H1 (cell line): ENCODE results near the gene GALNT15. TPM values are rescaled to one million over a fixed set of nuclear protein-coding genes. Genes with fewer than 3 reads are reported as not detected.

Source experiments
- CTCF ChIA-PET: fragments of 300-600 bp; sonication (Branson Sonifier 250); formaldehyde crosslinking; loops from one replicate; lab custom pipeline; 2021; ENCODE audit not compliant: partially characterized antibody; lab: Charles Lee
- POLR2A ChIA-PET: fragments of 300-600 bp; sonication (Branson Sonifier 250); formaldehyde crosslinking; loops from one replicate; lab custom pipeline; 2021; ENCODE audit warnings: inconsistent platforms; ENCODE audit not compliant: partially characterized antibody; lab: Charles Lee
- DNase-seq, 2 experiments: peaks; one replicate each; pipeline versions ENCODE4 v3.0.0 to v3.0.0-alpha.2; 2010 to 2022; ENCODE audit warnings: low spot score in 2 of 2, low read depth in 1 of 2, mixed read lengths in 1 of 2
- FAIRE-seq: peaks from 2 replicates; lab custom pipeline; 2011; peaks lifted over from hg19 to GRCh38; lab: Jason Lieb, UNC
- H2AFZ ChIP-seq: 2 replicates; pipeline ENCODE4 v1.8.1; 2012; ENCODE audit warnings: low read length, inconsistent platforms
- H2AK5ac ChIP-seq: 2 replicates; pipeline ENCODE4 v1.6.1; 2013; ENCODE audit warnings: low read depth, low read length
- H2BK120ac ChIP-seq: replicated peaks from 2 replicates; pipeline ENCODE3; 2013; ENCODE audit warnings: low read depth, low read length, inconsistent platforms
- H2BK12ac ChIP-seq: 2 replicates; pipeline ENCODE4 v1.6.1; 2013; ENCODE audit warnings: low read depth, low read length
- H2BK15ac ChIP-seq: 2 replicates; pipeline ENCODE4 v1.6.1; 2013; ENCODE audit warnings: low read length
- H2BK20ac ChIP-seq: 2 replicates; pipeline ENCODE4 v1.6.1; 2013; ENCODE audit warnings: low read length
- H2BK5ac ChIP-seq: 2 replicates; pipeline ENCODE4 v1.6.1; 2013; ENCODE audit warnings: low read depth, low read length
- H3K14ac ChIP-seq: 2 replicates; pipeline ENCODE4 v1.6.1; 2013; ENCODE audit warnings: inconsistent platforms; ENCODE audit not compliant: insufficient read length
- H3K18ac ChIP-seq: 2 replicates; pipeline ENCODE4 v1.6.1; 2013; ENCODE audit warnings: low read length; ENCODE audit errors: extremely low read depth
- H3K23ac ChIP-seq: 2 replicates; pipeline ENCODE4 v1.6.1; 2013; ENCODE audit warnings: inconsistent platforms; ENCODE audit not compliant: insufficient read length
- H3K23me2 ChIP-seq: 2 replicates; pipeline ENCODE4 v1.6.1; 2013; ENCODE audit warnings: low read depth, low read length
- H3K27ac ChIP-seq: 2 replicates; pipeline ENCODE4 v1.6.1; 2011; ENCODE audit warnings: low read depth, low read length, inconsistent platforms
- H3K27me3 ChIP-seq, 4 experiments: replicated peaks in 1 of 4; 1 replicate in 1 of 4; 2 replicates in 3 of 4; pipeline versions ENCODE4 v1.6.1 to v1.8.1; 2011 to 2013; ENCODE audit warnings: low read length in 3 of 4, mild to moderate bottlenecking in 3 of 4, inconsistent platforms in 2 of 4, mixed read lengths in 2 of 4, moderate library complexity in 1 of 4; ENCODE audit not compliant: control insufficient read depth in 3 of 4, insufficient read depth in 3 of 4; ENCODE audit errors: extremely low read depth in 1 of 4
- H3K36me3 ChIP-seq, 4 experiments: 2 replicates each; pipeline versions ENCODE4 v1.6.1 to v1.8.1; 2011 to 2013; ENCODE audit warnings: mild to moderate bottlenecking in 4 of 4, low read length in 3 of 4, moderate library complexity in 2 of 4, control low read depth in 1 of 4, inconsistent platforms in 1 of 4; ENCODE audit not compliant: insufficient read depth in 4 of 4, control insufficient read depth in 2 of 4
- H3K4ac ChIP-seq: replicated peaks from 2 replicates; pipeline ENCODE3; 2013; ENCODE audit warnings: low read length, low read depth, mixed read lengths, inconsistent platforms; ENCODE audit not compliant: insufficient read length
- H3K4me1 ChIP-seq, 4 experiments: replicated peaks in 1 of 4; 1 replicate in 1 of 4; 2 replicates in 3 of 4; pipeline versions ENCODE4 v1.6.1 to v1.8.1; 2011 to 2013; ENCODE audit warnings: low read length in 3 of 4, inconsistent platforms in 2 of 4, mixed read lengths in 1 of 4; ENCODE audit not compliant: insufficient read depth in 4 of 4, control insufficient read depth in 3 of 4
- H3K4me2 ChIP-seq, 2 experiments: 2 replicates each; pipeline versions ENCODE4 v1.6.1 to v1.8.1; 2011 to 2013; ENCODE audit warnings: low read depth in 2 of 2, low read length in 2 of 2, control low read depth in 1 of 2, inconsistent platforms in 1 of 2, mild to moderate bottlenecking in 1 of 2; ENCODE audit not compliant: insufficient read depth in 1 of 2
- H3K4me3 ChIP-seq, 4 experiments: fragments of 200-600, 300-600 bp in 1 of 4; sonication (generic), shearing (Covaris generic), sonication (Bioruptor Twin) in 1 of 4; 2 replicates each; pipeline versions ENCODE4 v1.5.1 to v1.8.1; 2011 to 2016; ENCODE audit warnings: low read length in 4 of 4, low read depth in 3 of 4, control low read depth in 2 of 4, inconsistent platforms in 2 of 4, mild to moderate bottlenecking in 2 of 4, mixed read lengths in 1 of 4, moderate library complexity in 1 of 4; ENCODE audit not compliant: insufficient read depth in 2 of 4; ENCODE audit errors: extremely low read depth in 1 of 4
- H3K56ac ChIP-seq: replicated peaks from 2 replicates; pipeline ENCODE3; 2013; ENCODE audit warnings: low read depth, mild to moderate bottlenecking, mixed read lengths, low read length, inconsistent platforms; ENCODE audit not compliant: insufficient read length
- H3K79me1 ChIP-seq: 2 replicates; pipeline ENCODE4 v1.6.1; 2013; ENCODE audit warnings: low read depth, low read length, control low read depth
- H3K79me2 ChIP-seq, 2 experiments: 2 replicates each; pipeline versions ENCODE4 v1.6.1 to v1.8.1; 2012 to 2013; ENCODE audit warnings: low read length in 2 of 2, mild to moderate bottlenecking in 2 of 2, inconsistent platforms in 1 of 2; ENCODE audit not compliant: insufficient read depth in 2 of 2, control insufficient read depth in 1 of 2
- H3K9ac ChIP-seq, 4 experiments: replicated peaks in 1 of 4; 1 replicate in 1 of 4; 2 replicates in 3 of 4; pipeline versions ENCODE4 v1.6.1 to v1.8.1; 2011 to 2013; ENCODE audit warnings: low read depth in 3 of 4, low read length in 3 of 4, control low read depth in 2 of 4, mild to moderate bottlenecking in 2 of 4, moderate library complexity in 2 of 4, inconsistent platforms in 1 of 4; ENCODE audit errors: extremely low read depth in 1 of 4
- H3K9me3 ChIP-seq, 2 experiments: 2 replicates each; pipeline versions ENCODE4 v1.6.1 to v1.8.1; 2012 to 2013; ENCODE audit warnings: mild to moderate bottlenecking in 2 of 2, moderate library complexity in 2 of 2, control low read depth in 1 of 2, inconsistent platforms in 1 of 2, low read depth in 1 of 2, low read length in 1 of 2, mixed read lengths in 1 of 2; ENCODE audit not compliant: insufficient read depth in 2 of 2
- H4K20me1 ChIP-seq, 2 experiments: replicated peaks in 1 of 2; 2 replicates each; pipeline versions ENCODE3 to v1.8.1; 2011 to 2013; ENCODE audit warnings: inconsistent platforms in 2 of 2, low read length in 2 of 2, mild to moderate bottlenecking in 1 of 2; ENCODE audit not compliant: insufficient read depth in 2 of 2, control insufficient read depth in 1 of 2
- H4K5ac ChIP-seq: 2 replicates; pipeline ENCODE4 v1.6.1; 2013; ENCODE audit warnings: low read length, low read depth, mixed read lengths, inconsistent platforms; ENCODE audit not compliant: insufficient read length
- H4K8ac ChIP-seq: 2 replicates; pipeline ENCODE4 v1.8.0; 2013; ENCODE audit warnings: mild to moderate bottlenecking, moderate library complexity, low read length, inconsistent platforms; ENCODE audit not compliant: insufficient read depth; ENCODE audit errors: extremely low read depth
- H4K91ac ChIP-seq: replicated peaks from 2 replicates; pipeline ENCODE3; 2013; ENCODE audit warnings: low read length, mixed read lengths, inconsistent platforms; ENCODE audit not compliant: insufficient read length
- BRCA1 ChIP-seq: IDR thresholded peaks from 2 replicates; pipeline ENCODE4 v1.6.1; 2012; ENCODE audit warnings: low read depth, low read length, improper control_type of control experiment
- CEBPB ChIP-seq: IDR thresholded peaks from 2 replicates; pipeline ENCODE4 v1.6.1; 2012; ENCODE audit warnings: low read depth, low read length
- CHD2 ChIP-seq: IDR thresholded peaks from 2 replicates; pipeline ENCODE4 v1.6.1; 2012; ENCODE audit warnings: low read length, improper control_type of control experiment
- CREB1 ChIP-seq: IDR thresholded peaks from 2 replicates; pipeline ENCODE4 v1.6.1; 2012; ENCODE audit warnings: inconsistent platforms
- MAFK ChIP-seq: IDR thresholded peaks from 2 replicates; pipeline ENCODE4 v1.6.1; 2012; ENCODE audit warnings: low read depth, mild to moderate bottlenecking, improper control_type of control experiment, low read length
- MAX ChIP-seq: IDR thresholded peaks from 2 replicates; pipeline ENCODE4 v1.6.1; 2012; ENCODE audit warnings: inconsistent platforms
- POLR2AphosphoS5 ChIP-seq: IDR thresholded peaks from 2 replicates; pipeline ENCODE4 v1.6.1; 2011; ENCODE audit warnings: low read depth, low read length
- RAD21 ChIP-seq, 2 experiments: IDR thresholded peaks in 1 of 2; conservative IDR thresholded peaks in 1 of 2; 2 replicates each; pipeline ENCODE4 v1.6.1; 2011; ENCODE audit warnings: low read depth in 2 of 2, low read length in 2 of 2, improper control_type of control experiment in 1 of 2, inconsistent platforms in 1 of 2, mild to moderate bottlenecking in 1 of 2, moderate library complexity in 1 of 2
- RFX5 ChIP-seq: IDR thresholded peaks from 2 replicates; pipeline ENCODE4 v1.6.1; 2011; ENCODE audit warnings: low read depth, low read length, improper control_type of control experiment, borderline replicate concordance
- SAP30 ChIP-seq: fragments of 300-600 bp; sonication (generic); IDR thresholded peaks from 2 replicates; pipeline ENCODE4 v1.7.1; 2012; ENCODE audit warnings: low read length, moderate library complexity, mild to moderate bottlenecking, inconsistent platforms; ENCODE audit not compliant: insufficient read depth, insufficient replicate concordance
- SIX5 ChIP-seq: IDR thresholded peaks from 2 replicates; pipeline ENCODE4 v1.6.1; 2011; ENCODE audit warnings: mild to moderate bottlenecking, low read depth, low read length
- TAF1 ChIP-seq: IDR thresholded peaks from 2 replicates; pipeline ENCODE4 v1.6.1; 2011; ENCODE audit warnings: mild to moderate bottlenecking, low read depth, low read length
- USF2 ChIP-seq: IDR thresholded peaks from 2 replicates; pipeline ENCODE4 v1.6.1; 2011; ENCODE audit warnings: low read length, improper control_type of control experiment
- WGBS, 2 experiments: shearing (Covaris generic) in 1 of 2; methylation state at CpG; one replicate each; pipeline versions ENCODE4 v1.1.6 to v1.1.7; 2013 to 2015; ENCODE audit warnings: low lambda C conversion rate in 2 of 2, mixed read lengths in 2 of 2, inconsistent platforms in 1 of 2, low coverage in 1 of 2, missing lambda C conversion rate in 1 of 2; ENCODE audit not compliant: insufficient replicate concordance in 2 of 2, insufficient coverage in 1 of 2, insufficient read length in 1 of 2; ENCODE audit errors: extremely low coverage in 1 of 2, missing lambda C conversion rate in 1 of 2; 5-methylcytosine and 5-hydroxymethylcytosine counted together
- polyA plus RNA-seq, 7 experiments: library from polyadenylated mRNA; depleted of rRNA in 3 of 7; stranded (reverse) in 5 of 7; unstranded in 2 of 7; fragments of >200 nt in 5 of 7; fragments of 200-250 nt in 2 of 7; gene quantifications; 1 replicate in 5 of 7; 2 replicates in 1 of 7; 4 replicates in 1 of 7; pipeline versions ENCODE4 v1.2.1 to v1.2.3, GENCODE V29; 2011 to 2013; ENCODE audit warnings: missing spikeins in 2 of 7, mixed read lengths in 2 of 7
- total RNA-seq: library from RNA; stranded (reverse); fragmentation: NEBNext Ultra II Directional; extraction: Animal tissue kit (Norgen Biotek cat#: 25700); gene quantifications from 2 replicates; pipeline ENCODE4 v1.2.1, GENCODE V29; 2021

GALNT15 gene
- total and polyA plus RNA-seq, 2 of the 8 experiments (the other 6 are each of a cell fraction or from before 2014, with no cell fraction given), result 0.02 TPM; not detected in 1

GRCh38 chr3:16253601-16254000 lies 79.1 kb downstream of the GALNT15 start:
- no peak for FAIRE-seq
- H3K4me2 ChIP-seq, result no peak overlapping the region
- H4K91ac ChIP-seq, result no peak overlapping the region
- no peak overlapping the region for H3K18ac ChIP-seq
- no peak overlapping the region for H4K5ac ChIP-seq
- H2BK5ac ChIP-seq, result no peak overlapping the region
- H3K4ac ChIP-seq, result no peak overlapping the region
- H2BK120ac ChIP-seq, result no peak overlapping the region
- H3K23me2 ChIP-seq, result no peaks in the 10 kb centered on the region
- H3K56ac ChIP-seq, result no peak overlapping the region
- no peaks in the 10 kb centered on the region for H3K9me3 ChIP-seq
- no peaks in the 10 kb centered on the region for H3K79me1 ChIP-seq
- 82% methylated on average over 7 of the region's 7 CpGs; no CpG with 5 or more reads in 1 of the 2 experiments for WGBS, 2 experiments
- no peak overlapping the region for H4K8ac ChIP-seq
- H2AK5ac ChIP-seq, result no peak overlapping the region
- H2BK12ac ChIP-seq, result no peak overlapping the region
- no peak overlapping the region for H2BK20ac ChIP-seq
- POLR2A ChIA-PET, result interaction anchor here (2.7 kb wide), 1 partner anchor 11 kb away, joined by 10 read pairs; the partner anchor contains the start of genes DPH3 and OXNAD1
- no peak overlapping the region for H2AFZ ChIP-seq
- no peaks in the 10 kb centered on the region for H3K36me3 ChIP-seq
- no peaks in the 10 kb centered on the region for H4K20me1 ChIP-seq
- no peak overlapping the region for H3K14ac ChIP-seq
- no peaks in the 10 kb centered on the region for H3K4me1 ChIP-seq
- no peak overlapping the region for H3K23ac ChIP-seq
- TF ChIP-seq USF2, result no peak
- TF ChIP-seq RFX5, result no peak
- no peak for TF ChIP-seq CEBPB
- TF ChIP-seq POLR2AphosphoS5, result no peak
- no peak for TF ChIP-seq MAFK
- no peak for TF ChIP-seq BRCA1
- no peak for TF ChIP-seq SAP30
- no peak for TF ChIP-seq CREB1
- TF ChIP-seq MAX, result no peak
- TF ChIP-seq CHD2, result no peak
- TF ChIP-seq SIX5, result no peak
- no peak for TF ChIP-seq TAF1
- no peak for TF ChIP-seq RAD21 (IDR thresholded peaks at IDR 0.05 in 1 of 2, conservative IDR thresholded peaks at IDR 0.05 in 1 of 2; ENCODE audit: low read depth in 2 of 2, low read length in 2 of 2)
- TF ChIP-seq, all 59 proteins: peak for 0
- Histone ChIP-seq H2BK15ac (no peak overlapping the region), H3K4me3 (no peak overlapping the region), H3K27ac (no peak overlapping the region), H3K27me3 (no peaks in the 10 kb centered on the region), H3K9ac (no peak overlapping the region), H3K79me2 (no peaks in the 10 kb centered on the region)
- CTCF ChIA-PET, result interaction anchor here (0.5 to 2.8 kb wide), 6 partner anchors 11 to 298 kb away, joined by 3 to 13 read pairs (median 4); partner anchors contain the start of genes DPH3 and OXNAD1
- no peak for DNase-seq
